Measurements from ENCODE around the gene ADAD2. TPM values are rescaled to one million over a fixed set of nuclear protein-coding genes. Genes with fewer than 3 reads are reported as not detected.

The ADAD2 gene
- total and polyA plus RNA-seq, 9 of the 15 experiments (the other 6 are each of a cell fraction or from before 2014, with no cell fraction given) = 0.07 TPM; not detected in 8

GRCh38 chr16:84144209-84144858, 46.6 kb upstream of the ADAD2 start (continued):
- no peak for TF ChIP-seq PRDM10 (IDR thresholded peaks at IDR 0.05; ENCODE audit: partially characterized antibody)
- no peak for TF ChIP-seq PHF8 (IDR thresholded peaks at IDR 0.05; ENCODE audit: borderline replicate concordance, low read length)
- 0 out of 2 replicates have a peak, but pooled peaks have one; percentile 35 for TF ChIP-seq KAT7 (CRISPR knock-in tag; IDR thresholded peaks at IDR 0.05; ENCODE audit: borderline replicate concordance)
- no peak for TF ChIP-seq SMARCB1 (IDR thresholded peaks at IDR 0.05; ENCODE audit: insufficient read length, low read depth)
- TF ChIP-seq ZNF592 (IDR thresholded peaks at IDR 0.05) = no peak
- no peak for TF ChIP-seq ZNF518B (CRISPR knock-in tag; IDR thresholded peaks at IDR 0.05)
- no peak for TF ChIP-seq DDX20 (tag; IDR thresholded peaks at IDR 0.05; ENCODE audit: low read depth)
- peak in 1 of 2 experiments; percentile 82; a peak in 1 of 4 replicates for TF ChIP-seq KDM1A (IDR thresholded peaks at IDR 0.05)
- TF ChIP-seq CXXC5 (CRISPR knock-in tag; IDR thresholded peaks at IDR 0.05) = peak; percentile 16; the same call in 1 of the 2 replicates
- TF ChIP-seq CHD1 (IDR thresholded peaks at IDR 0.05; ENCODE audit: low read length) = peak; percentile 30
- TF ChIP-seq MNT (conservative IDR thresholded peaks at IDR 0.05) = peak; percentile 34 to 37; a peak in 2 of 4 replicates
- no peak for TF ChIP-seq ZNF57 (CRISPR knock-in tag; IDR thresholded peaks at IDR 0.05)
- no peak for TF ChIP-seq ZNF212 (CRISPR knock-in tag; IDR thresholded peaks at IDR 0.05)

Data from K562 (cell line).